Neural crest cell (in vitro differentiated cells): ENCODE measurements around the gene ALDH2. TPM values are rescaled to one million over a fixed set of nuclear protein-coding genes. Genes with fewer than 3 reads are reported as not detected.

Source experiments
- DNase-seq: peaks from one replicate; pipeline ENCODE4 v3.0.0; 2021; ENCODE audit warnings: low read depth, mixed read lengths, low spot score
- H3K27ac Mint-ChIP-seq: one replicate; pipeline ENCODE4 v1.8.0; 2021; ENCODE audit warnings: mild to moderate bottlenecking, mixed read lengths; ENCODE audit not compliant: unreplicated experiment
- H3K27me3 Mint-ChIP-seq: 2 replicates; pipeline ENCODE4 v1.8.0; 2021; ENCODE audit warnings: low read depth, mild to moderate bottlenecking, mixed read lengths
- H3K36me3 Mint-ChIP-seq: 2 replicates; pipeline ENCODE4 v1.8.0; 2021; ENCODE audit warnings: low read depth, mild to moderate bottlenecking, mixed read lengths
- H3K4me1 Mint-ChIP-seq: 2 replicates; pipeline ENCODE4 v1.8.0; 2021; ENCODE audit warnings: mixed read lengths
- H3K4me3 Mint-ChIP-seq: one replicate; pipeline ENCODE4 v1.8.0; 2021; ENCODE audit warnings: mild to moderate bottlenecking, mixed read lengths
- H3K9me3 Mint-ChIP-seq: 2 replicates; pipeline ENCODE4 v1.8.0; 2021; ENCODE audit warnings: mixed read lengths
- microRNA-seq: library from miRNA; unstranded; fragments of <30 nt; microRNA quantifications from one replicate; pipeline ENCODE4, GENCODE V29; 2020
- total RNA-seq: library from RNA; stranded (reverse); gene quantifications from 2 replicates; pipeline ENCODE4 v1.2.1, GENCODE V29; 2021
- TF ChIP-seq, protein P1 (sequence below): fragments of 200-600 bp; sonication (generic); conservative IDR thresholded peaks from 2 replicates; pipeline ENCODE4 v1.5.0; 2021; ENCODE audit warnings: antibody characterized with exemption, mild to moderate bottlenecking

The ALDH2 gene
- total RNA-seq, 1 donor from 2014 or later: 65.9 TPM

DNA sequence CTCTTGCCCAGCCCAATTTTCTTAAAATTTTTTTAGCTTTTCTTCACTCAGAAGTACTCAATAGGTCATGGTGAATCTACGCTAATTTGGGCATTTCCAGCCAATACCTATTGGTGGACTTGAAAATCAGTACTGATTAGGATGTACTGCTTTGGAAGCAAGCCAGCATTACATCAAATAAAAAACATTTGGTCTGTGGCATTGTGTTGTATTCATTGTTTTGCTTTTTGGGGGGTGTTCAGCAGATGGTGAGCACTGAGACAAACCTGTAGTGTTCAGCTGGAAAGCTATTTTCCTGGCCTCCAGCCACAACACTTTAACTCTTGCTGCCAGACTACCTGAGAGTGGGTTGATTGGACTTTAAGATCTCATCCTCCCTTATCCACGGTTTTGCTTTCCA, 79.3 kb downstream of the ALDH2 start:
- Mint-ChIP-seq H3K4me1 (peaks cover 21% of the 10 kb centered on the region), H3K9me3 (peaks cover 2% of the 10 kb centered on the region), H3K36me3 (peaks cover 20% of the 10 kb centered on the region), H3K27ac (no peak overlapping the region), H3K27me3 (no peaks in the 10 kb centered on the region), H3K4me3 (peak overlapping the region; percentile 61)
- DNase-seq: no peak
- TF ChIP-seq, protein P1, sequence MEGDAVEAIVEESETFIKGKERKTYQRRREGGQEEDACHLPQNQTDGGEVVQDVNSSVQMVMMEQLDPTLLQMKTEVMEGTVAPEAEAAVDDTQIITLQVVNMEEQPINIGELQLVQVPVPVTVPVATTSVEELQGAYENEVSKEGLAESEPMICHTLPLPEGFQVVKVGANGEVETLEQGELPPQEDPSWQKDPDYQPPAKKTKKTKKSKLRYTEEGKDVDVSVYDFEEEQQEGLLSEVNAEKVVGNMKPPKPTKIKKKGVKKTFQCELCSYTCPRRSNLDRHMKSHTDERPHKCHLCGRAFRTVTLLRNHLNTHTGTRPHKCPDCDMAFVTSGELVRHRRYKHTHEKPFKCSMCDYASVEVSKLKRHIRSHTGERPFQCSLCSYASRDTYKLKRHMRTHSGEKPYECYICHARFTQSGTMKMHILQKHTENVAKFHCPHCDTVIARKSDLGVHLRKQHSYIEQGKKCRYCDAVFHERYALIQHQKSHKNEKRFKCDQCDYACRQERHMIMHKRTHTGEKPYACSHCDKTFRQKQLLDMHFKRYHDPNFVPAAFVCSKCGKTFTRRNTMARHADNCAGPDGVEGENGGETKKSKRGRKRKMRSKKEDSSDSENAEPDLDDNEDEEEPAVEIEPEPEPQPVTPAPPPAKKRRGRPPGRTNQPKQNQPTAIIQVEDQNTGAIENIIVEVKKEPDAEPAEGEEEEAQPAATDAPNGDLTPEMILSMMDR: no peak

DNA sequence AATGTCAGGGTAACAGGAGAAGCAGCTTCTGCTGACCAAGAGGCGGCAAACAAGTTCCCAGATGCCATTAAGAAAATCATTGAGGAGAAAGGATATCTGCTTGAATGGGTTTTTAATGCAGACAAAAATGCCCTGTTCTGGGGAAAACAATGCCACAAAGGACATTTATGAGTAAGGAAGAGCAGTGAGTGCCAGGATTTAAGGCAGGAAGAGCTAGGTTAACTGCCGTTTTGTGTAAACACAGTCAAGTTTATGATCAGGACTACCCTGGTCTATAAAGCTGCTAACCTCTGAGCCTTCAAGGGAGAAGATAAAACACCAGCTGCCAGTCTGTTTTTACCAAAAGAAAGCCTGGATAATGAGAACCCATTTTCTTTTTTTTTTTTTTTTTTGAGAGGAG, 83.8 kb downstream of the ALDH2 start:
- TF ChIP-seq, protein P1: no peak
- no peak for DNase-seq
- peaks cover 8% of the 10 kb centered on the region for H3K36me3 Mint-ChIP-seq
- H3K9me3 Mint-ChIP-seq: peaks cover 2% of the 10 kb centered on the region
- H3K4me1 Mint-ChIP-seq: no peaks in the 10 kb centered on the region
- H3K27ac Mint-ChIP-seq: peak overlapping the region; percentile 16
- no peaks in the 10 kb centered on the region for H3K27me3 Mint-ChIP-seq
- H3K4me3 Mint-ChIP-seq: no peak overlapping the region

DNA sequence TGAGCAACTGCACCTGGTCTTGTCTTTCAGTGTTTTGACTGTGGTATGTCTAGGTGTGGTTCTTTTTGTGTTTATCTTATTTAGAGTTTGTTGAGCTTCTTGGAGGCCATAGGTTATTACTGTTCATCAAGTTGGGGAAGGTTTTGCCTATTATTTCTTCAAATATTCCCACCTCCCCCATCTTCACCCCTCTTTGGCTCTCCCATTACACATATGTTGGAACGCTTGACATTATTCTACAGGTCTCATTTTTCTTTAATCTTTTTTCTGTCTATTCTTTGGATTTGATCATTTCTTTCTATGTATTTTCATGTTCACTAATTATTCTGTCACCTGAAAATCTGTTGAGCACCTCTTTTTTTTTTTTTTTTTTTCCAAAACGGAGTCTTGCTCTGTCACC, 91.5 kb downstream of the ALDH2 start:
- H3K27ac Mint-ChIP-seq: no peak overlapping the region
- no peak for DNase-seq
- H3K9me3 Mint-ChIP-seq: no peaks in the 10 kb centered on the region
- H3K4me3 Mint-ChIP-seq: no peak overlapping the region
- TF ChIP-seq, protein P1: no peak
- no peaks in the 10 kb centered on the region for H3K27me3 Mint-ChIP-seq
- peaks cover 4% of the 10 kb centered on the region for H3K4me1 Mint-ChIP-seq
- peaks cover 17% of the 10 kb centered on the region for H3K36me3 Mint-ChIP-seq

DNA sequence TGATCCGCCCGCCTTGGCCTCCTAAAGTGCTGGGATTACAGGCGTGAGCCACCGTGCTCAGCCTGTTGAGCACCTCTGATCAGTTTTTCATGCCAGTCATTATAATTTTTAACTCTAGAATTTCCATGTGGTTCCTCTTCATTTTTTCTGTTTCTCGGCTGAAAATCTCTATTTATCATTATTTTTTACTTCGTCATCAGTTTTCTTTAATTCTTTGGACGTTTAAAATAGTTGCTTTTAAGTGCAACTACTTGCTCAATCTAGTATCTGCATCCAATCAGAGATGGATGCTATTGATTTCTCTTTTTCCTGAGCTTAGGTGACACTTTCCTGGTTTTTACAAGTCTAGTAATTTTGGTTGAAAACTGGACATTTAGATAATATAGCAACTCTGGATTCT, 92.0 kb downstream of the ALDH2 start:
- peaks cover 4% of the 10 kb centered on the region for H3K4me1 Mint-ChIP-seq
- H3K4me3 Mint-ChIP-seq: no peak overlapping the region
- no peak overlapping the region for H3K27ac Mint-ChIP-seq
- TF ChIP-seq, protein P1: no peak
- peaks cover 17% of the 10 kb centered on the region for H3K36me3 Mint-ChIP-seq
- no peaks in the 10 kb centered on the region for H3K9me3 Mint-ChIP-seq
- no peaks in the 10 kb centered on the region for H3K27me3 Mint-ChIP-seq
- DNase-seq: no peak

DNA sequence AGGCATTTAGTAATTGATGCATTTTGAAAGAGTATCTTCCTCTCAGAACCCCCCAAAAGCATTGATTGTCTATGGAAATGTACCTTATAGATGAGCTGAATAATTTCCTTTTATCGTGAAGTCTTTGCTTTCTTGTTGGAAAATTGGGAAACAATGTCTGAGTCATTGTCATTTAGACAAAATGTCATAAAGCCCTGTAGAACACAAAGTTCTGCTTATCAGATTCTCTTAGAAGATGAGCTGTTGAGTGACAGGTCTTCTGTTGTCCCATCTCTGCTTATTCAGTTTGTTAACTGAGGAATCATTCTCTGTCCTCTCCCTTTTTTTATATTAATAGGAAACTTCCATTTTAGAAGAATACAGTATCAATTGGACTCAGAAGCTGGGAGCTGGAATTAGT, 98.2 kb downstream of the ALDH2 start:
- no peak overlapping the region for H3K27ac Mint-ChIP-seq
- DNase-seq: no peak
- TF ChIP-seq, protein P1: no peak
- peaks cover 21% of the 10 kb centered on the region for H3K4me1 Mint-ChIP-seq
- no peaks in the 10 kb centered on the region for H3K9me3 Mint-ChIP-seq
- peaks cover 12% of the 10 kb centered on the region for H3K36me3 Mint-ChIP-seq
- no peaks in the 10 kb centered on the region for H3K27me3 Mint-ChIP-seq
- no peak overlapping the region for H3K4me3 Mint-ChIP-seq

Small RNAs within 50 kb of the gene (microRNA-seq; reads per million reads assigned to microRNA genes)
- not detected for gene MIR6761

Other genes starting within 250 kb of the ALDH2 start
- gene ATXN2, start 167.6 kb upstream of the ALDH2 start, total RNA-seq: 69.2 and 71.0 TPM in 2 replicates
- 20.0 and 21.4 TPM in 2 replicates for gene BRAP, start 81.0 kb upstream of the ALDH2 start, total RNA-seq
- gene ACAD10, start 80.9 kb upstream of the ALDH2 start, total RNA-seq: 38.6 and 44.0 TPM in 2 replicates
- gene MAPKAPK5, start 75.3 kb downstream of the ALDH2 start, total RNA-seq: 81.6 and 83.1 TPM in 2 replicates
- 16.7 and 17.0 TPM in 2 replicates for gene TMEM116, start 246.2 kb downstream of the ALDH2 start, total RNA-seq
- gene ERP29, start 246.5 kb downstream of the ALDH2 start, total RNA-seq: 91.1 and 101 TPM in 2 replicates